CD14-positive monocyte (primary cell): ENCODE results near the gene ANP32A. TPM values are rescaled to one million over a fixed set of nuclear protein-coding genes. Genes with fewer than 3 reads are reported as not detected.

Experiments used
- DNase-seq, 3 donors: peaks; one replicate each; pipeline ENCODE4 v3.0.0-alpha.2; 2011 to 2022
- H2AFZ ChIP-seq: 2 replicates; pipeline ENCODE4 v1.6.0; 2012; ENCODE audit warnings: mild to moderate bottlenecking, low read depth, low read length, inconsistent platforms; ENCODE audit not compliant: insufficient read depth, poor library complexity, severe bottlenecking
- H3K27ac ChIP-seq, 2 donors: 1 replicate in 1 of 2; 2 replicates in 1 of 2; pipeline ENCODE4 v1.5.1; 2012 to 2013; ENCODE audit warnings: low read length in 2 of 2, control low read depth in 1 of 2, inconsistent platforms in 1 of 2, low read depth in 1 of 2, mild to moderate bottlenecking in 1 of 2
- H3K27me3 ChIP-seq, 2 donors: one replicate each; pipeline versions ENCODE4 v1.6.0 to v1.6.1; 2011 to 2013; ENCODE audit warnings: low read length in 2 of 2; ENCODE audit not compliant: control insufficient read depth in 2 of 2, insufficient read depth in 2 of 2
- H3K36me3 ChIP-seq, 2 donors: replicated peaks in 1 of 2; 1 replicate in 1 of 2; 2 replicates in 1 of 2; pipeline versions ENCODE4 v1.5.1 to v1.6.1; 2012 to 2013; ENCODE audit warnings: low read length in 2 of 2, control low read depth in 1 of 2, inconsistent platforms in 1 of 2, mild to moderate bottlenecking in 1 of 2; ENCODE audit not compliant: insufficient read depth in 2 of 2, control insufficient read depth in 1 of 2
- H3K4me1 ChIP-seq, 2 donors: 1 replicate in 1 of 2; 2 replicates in 1 of 2; pipeline versions ENCODE4 v1.5.1 to v1.6.1; 2012 to 2013; ENCODE audit warnings: low read length in 2 of 2, control low read depth in 1 of 2, inconsistent platforms in 1 of 2, mild to moderate bottlenecking in 1 of 2, moderate library complexity in 1 of 2; ENCODE audit not compliant: insufficient read depth in 2 of 2, control insufficient read depth in 1 of 2
- H3K4me2 ChIP-seq: replicated peaks from 2 replicates; pipeline ENCODE3; 2012; ENCODE audit warnings: low read length, moderate library complexity, mild to moderate bottlenecking; ENCODE audit not compliant: poor library complexity, severe bottlenecking; ENCODE audit errors: extremely low read depth
- H3K4me3 ChIP-seq, 3 experiments: fragments of 200-600 bp in 1 of 3; sonication (generic) in 1 of 3; replicated peaks in 1 of 3; 1 replicate in 2 of 3; 2 replicates in 1 of 3; pipeline ENCODE4 v1.5.1; 2011 to 2013; ENCODE audit warnings: low read length in 3 of 3, mild to moderate bottlenecking in 3 of 3, control low read depth in 2 of 3, low read depth in 2 of 3, inconsistent platforms in 1 of 3, moderate library complexity in 1 of 3
- H3K79me2 ChIP-seq: 2 replicates; pipeline ENCODE4 v1.6.0; 2012; ENCODE audit warnings: mild to moderate bottlenecking, control low read depth, inconsistent platforms, low read length, moderate library complexity; ENCODE audit not compliant: insufficient read depth
- H3K9ac ChIP-seq: 2 replicates; pipeline ENCODE4 v1.6.0; 2017; ENCODE audit warnings: low read length, mild to moderate bottlenecking; ENCODE audit not compliant: insufficient read depth, poor library complexity, severe bottlenecking
- H3K9me3 ChIP-seq, 2 donors: replicated peaks in 1 of 2; 1 replicate in 1 of 2; 2 replicates in 1 of 2; pipeline versions ENCODE4 v1.5.1 to v1.6.1; 2012 to 2013; ENCODE audit warnings: low read length in 2 of 2, control low read depth in 1 of 2; ENCODE audit not compliant: control insufficient read depth in 1 of 2, insufficient read depth in 1 of 2
- H4K20me1 ChIP-seq: 2 replicates; pipeline ENCODE4 v1.6.0; 2012; ENCODE audit warnings: mild to moderate bottlenecking, low read length, control low read depth, moderate library complexity; ENCODE audit not compliant: insufficient read depth
- H3K27ac Mint-ChIP-seq, 7 donors: one replicate each; pipeline ENCODE4 v1.8.0; 2020; ENCODE audit warnings: mild to moderate bottlenecking in 7 of 7, mixed read lengths in 7 of 7, moderate library complexity in 6 of 7, inconsistent platforms in 2 of 7
- H3K27me3 Mint-ChIP-seq, 3 donors: one replicate each; pipeline ENCODE4 v1.8.0; 2021 to 2022; ENCODE audit warnings: low read depth in 3 of 3, mild to moderate bottlenecking in 3 of 3, mixed read lengths in 3 of 3, moderate library complexity in 3 of 3, inconsistent platforms in 1 of 3
- H3K36me3 Mint-ChIP-seq, 2 donors: one replicate each; pipeline ENCODE4 v1.8.0; 2020; ENCODE audit warnings: mixed read lengths in 2 of 2, inconsistent platforms in 1 of 2, mild to moderate bottlenecking in 1 of 2
- H3K4me1 Mint-ChIP-seq: one replicate; pipeline ENCODE4 v1.8.0; 2020; ENCODE audit warnings: mild to moderate bottlenecking, mixed read lengths
- H3K4me3 Mint-ChIP-seq, 2 donors: one replicate each; pipeline ENCODE4 v1.8.0; 2020; ENCODE audit warnings: mild to moderate bottlenecking in 2 of 2, mixed read lengths in 2 of 2, moderate library complexity in 1 of 2
- H3K9me3 Mint-ChIP-seq, 7 donors: one replicate each; pipeline ENCODE4 v1.8.0; 2020 to 2022; ENCODE audit warnings: mixed read lengths in 7 of 7, mild to moderate bottlenecking in 6 of 7, moderate library complexity in 6 of 7, inconsistent platforms in 2 of 7
- CTCF ChIP-seq: fragments of 200-600 bp; IDR thresholded peaks from one replicate; pipeline ENCODE4 v1.8.0; 2022; ENCODE audit warnings: antibody characterized with exemption, mild to moderate bottlenecking
- WGBS: methylation state at CpG from one replicate; pipeline ENCODE4 v1.1.5; 2013; ENCODE audit warnings: missing lambda C conversion rate; ENCODE audit not compliant: insufficient coverage; 5-methylcytosine and 5-hydroxymethylcytosine counted together
- intact Hi-C, 2 donors: fragments of 100-400 bp; cut with micrococcal nuclease; formaldehyde crosslinking; loops; one replicate each; pipeline versions ENCODE4 v1.15.0 to v1.15.1; 2023
- polyA plus RNA-seq, 3 donors: library from polyadenylated mRNA; depleted of rRNA in 1 of 3; unstranded in 2 of 3; stranded (reverse) in 1 of 3; fragments of 300-500 nt in 2 of 3; fragments of >200 nt in 1 of 3; fragmentation: Illumina TruSeq in 2 of 3; gene quantifications; 1 replicate in 2 of 3; 2 replicates in 1 of 3; pipeline ENCODE4 v1.2.3, GENCODE V29; 2012 to 2021

ANP32A gene
- polyA plus RNA-seq, 3 donors = 75.4 to 98.8 (median 86.8) TPM

GRCh38 chr15:68812069-68812468 lies 8.6 kb downstream of the ANP32A start:
- Histone ChIP-seq H4K20me1 (peaks cover 100% of the 10 kb centered on the region), H3K27me3 (no peaks in the 10 kb centered on the region), H3K9ac (no peak overlapping the region), H3K79me2 (peaks cover 100% of the 10 kb centered on the region), H3K4me3 (no peak overlapping the region), H3K9me3 (no peaks in the 10 kb centered on the region), H3K36me3 (peaks cover 9 to 35% of the 10 kb centered on the region in 2 donors), H2AFZ (no peak overlapping the region), H3K4me2 (no peak overlapping the region), H3K27ac (peak overlapping the region in 1 of 2 donors; percentile 42), H3K4me1 (peaks cover 38 to 55% of the 10 kb centered on the region in 2 donors)
- Mint-ChIP-seq H3K4me3 (no peak overlapping the region), H3K27ac (peak overlapping the region in 6 of 7 donors; percentile 14 to 84 (median 54)), H3K4me1 (peaks cover 86% of the 10 kb centered on the region), H3K27me3 (peaks cover 0 to 1% (median 1%) of the 10 kb centered on the region in 3 donors), H3K9me3 (no peaks in the 10 kb centered on the region), H3K36me3 (peaks cover 24 to 34% of the 10 kb centered on the region in 2 donors)
- no peak for TF ChIP-seq CTCF
- intact Hi-C loops = loop anchor here in 1 of 2 donors (10.0 kb wide), 1 partner anchor 1953 kb away; the partner anchor contains the start of gene UACA
- no peak for DNase-seq
- WGBS = 67% methylated on average over 7 of the region's 8 CpGs

GRCh38 chr15:68809517-68809916 lies 11.2 kb downstream of the ANP32A start:
- Mint-ChIP-seq H3K9me3 (no peaks in the 10 kb centered on the region), H3K36me3 (peaks cover 31 to 49% of the 10 kb centered on the region in 2 donors), H3K27ac (peak overlapping the region in 3 of 7 donors; percentile 36 to 69 (median 53)), H3K4me3 (no peak overlapping the region), H3K4me1 (peaks cover 85% of the 10 kb centered on the region), H3K27me3 (peaks cover 0 to 2% (median 1%) of the 10 kb centered on the region in 3 donors)
- no peak for TF ChIP-seq CTCF
- no CpG with 5 or more reads among the region's 9 CpGs for WGBS
- H3K4me3 ChIP-seq = no peak overlapping the region
- peaks cover 14 to 29% of the 10 kb centered on the region in 2 donors for H3K4me1 ChIP-seq
- H3K4me2 ChIP-seq = no peak overlapping the region
- no peaks in the 10 kb centered on the region for H3K9me3 ChIP-seq
- no peak for DNase-seq
- peaks cover 15 to 58% of the 10 kb centered on the region in 2 donors for H3K36me3 ChIP-seq
- no peaks in the 10 kb centered on the region for H3K27me3 ChIP-seq
- H3K27ac ChIP-seq = peak overlapping the region in 1 of 2 donors; percentile 64
- H2AFZ ChIP-seq = no peak overlapping the region
- H3K9ac ChIP-seq = no peak overlapping the region
- H4K20me1 ChIP-seq = peaks cover 100% of the 10 kb centered on the region
- intact Hi-C loops = no loop called here
- peaks cover 100% of the 10 kb centered on the region for H3K79me2 ChIP-seq
